H1 (cell line): ENCODE data around the gene ADSS1. TPM values are rescaled to one million over a fixed set of nuclear protein-coding genes. Genes with fewer than 3 reads are reported as not detected.

Experiments
- CTBP2 ChIP-seq: IDR thresholded peaks from 2 replicates; pipeline ENCODE4 v1.7.0; 2011; ENCODE audit warnings: borderline replicate concordance, mild to moderate bottlenecking, moderate library complexity, mixed read lengths, low read length; ENCODE audit not compliant: insufficient read depth, insufficient read length
- GABPA ChIP-seq: IDR thresholded peaks from 2 replicates; pipeline ENCODE4 v1.6.1; 2011; ENCODE audit warnings: mild to moderate bottlenecking, low read length, moderate library complexity, borderline replicate concordance; ENCODE audit not compliant: insufficient read depth
- HDAC2 ChIP-seq, 2 experiments: fragments of 300-600 bp in 1 of 2; sonication (generic) in 1 of 2; IDR thresholded peaks; 2 replicates each; pipeline ENCODE4 v1.6.1; 2011 to 2012; ENCODE audit warnings: low read depth in 2 of 2, low read length in 2 of 2, mild to moderate bottlenecking in 2 of 2, moderate library complexity in 2 of 2, borderline replicate concordance in 1 of 2, inconsistent platforms in 1 of 2
- polyA plus RNA-seq, 7 experiments: library from polyadenylated mRNA; depleted of rRNA in 3 of 7; stranded (reverse) in 5 of 7; unstranded in 2 of 7; fragments of >200 nt in 5 of 7; fragments of 200-250 nt in 2 of 7; gene quantifications; 1 replicate in 5 of 7; 2 replicates in 1 of 7; 4 replicates in 1 of 7; pipeline versions ENCODE4 v1.2.1 to v1.2.3, GENCODE V29; 2011 to 2013; ENCODE audit warnings: missing spikeins in 2 of 7, mixed read lengths in 2 of 7
- total RNA-seq: library from RNA; stranded (reverse); fragmentation: NEBNext Ultra II Directional; extraction: Animal tissue kit (Norgen Biotek cat#: 25700); gene quantifications from 2 replicates; pipeline ENCODE4 v1.2.1, GENCODE V29; 2021
- TF ChIP-seq, protein P1 (sequence below), 3 experiments: IDR thresholded peaks; 1 replicate in 2 of 3; 2 replicates in 1 of 3; pipeline versions ENCODE4 v1.5.1 to v1.6.1; 2011; ENCODE audit warnings: low read length in 3 of 3, mild to moderate bottlenecking in 3 of 3, inconsistent platforms in 2 of 3, low read depth in 1 of 3, moderate library complexity in 1 of 3; ENCODE audit not compliant: insufficient read depth in 1 of 3; ENCODE audit errors: control extremely low read depth in 1 of 3

Gene ADSS1
- total and polyA plus RNA-seq, 2 of the 8 experiments (the other 6 are each of a cell fraction or from before 2014, with no cell fraction given): 7.1 to 7.9 TPM

DNA sequence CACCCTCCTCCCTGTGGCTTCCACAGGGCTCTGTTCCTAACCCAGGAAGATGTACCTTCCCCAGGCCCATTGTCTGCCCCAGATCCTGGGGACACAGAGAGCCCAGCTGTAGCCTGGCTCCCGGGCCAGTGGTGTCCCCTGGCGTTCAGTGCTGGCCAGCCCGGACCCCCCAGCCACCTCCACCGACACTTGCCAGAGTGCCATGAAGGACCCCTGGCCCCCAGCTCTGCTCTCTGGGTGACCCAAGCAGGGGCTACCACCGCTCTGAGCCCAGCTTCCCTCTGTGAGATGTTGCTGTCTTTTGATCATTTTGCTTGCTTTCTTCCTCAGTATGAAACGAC, 28.4 kb upstream of the ADSS1 start (continued):
- TF ChIP-seq HDAC2 (IDR thresholded peaks at IDR 0.05; ENCODE audit: borderline replicate concordance in 1 of 2, low read depth in 2 of 2, low read length in 2 of 2) (no peak), GABPA (no peak), CTBP2 (no peak)
- TF ChIP-seq, protein P1, sequence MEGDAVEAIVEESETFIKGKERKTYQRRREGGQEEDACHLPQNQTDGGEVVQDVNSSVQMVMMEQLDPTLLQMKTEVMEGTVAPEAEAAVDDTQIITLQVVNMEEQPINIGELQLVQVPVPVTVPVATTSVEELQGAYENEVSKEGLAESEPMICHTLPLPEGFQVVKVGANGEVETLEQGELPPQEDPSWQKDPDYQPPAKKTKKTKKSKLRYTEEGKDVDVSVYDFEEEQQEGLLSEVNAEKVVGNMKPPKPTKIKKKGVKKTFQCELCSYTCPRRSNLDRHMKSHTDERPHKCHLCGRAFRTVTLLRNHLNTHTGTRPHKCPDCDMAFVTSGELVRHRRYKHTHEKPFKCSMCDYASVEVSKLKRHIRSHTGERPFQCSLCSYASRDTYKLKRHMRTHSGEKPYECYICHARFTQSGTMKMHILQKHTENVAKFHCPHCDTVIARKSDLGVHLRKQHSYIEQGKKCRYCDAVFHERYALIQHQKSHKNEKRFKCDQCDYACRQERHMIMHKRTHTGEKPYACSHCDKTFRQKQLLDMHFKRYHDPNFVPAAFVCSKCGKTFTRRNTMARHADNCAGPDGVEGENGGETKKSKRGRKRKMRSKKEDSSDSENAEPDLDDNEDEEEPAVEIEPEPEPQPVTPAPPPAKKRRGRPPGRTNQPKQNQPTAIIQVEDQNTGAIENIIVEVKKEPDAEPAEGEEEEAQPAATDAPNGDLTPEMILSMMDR (IDR thresholded peaks at IDR 0.05; ENCODE audit: control extremely low read depth in 1 of 3, insufficient read depth in 1 of 3, low read depth in 1 of 3, low read length in 3 of 3): no peak
- TF ChIP-seq, all 59 proteins: peak for 0
